SU-DHL-6 (cell line): ENCODE results near the gene BIN1.

Source experiments
- H2AFZ ChIP-seq: fragments of 200-600 bp; sonication (generic); 2 replicates; pipeline ENCODE4 v1.6.1; 2014; ENCODE audit warnings: low read depth, mild to moderate bottlenecking, moderate library complexity, mixed read lengths, antibody characterized with exemption, low read length; ENCODE audit not compliant: severe bottlenecking
- H3F3A ChIP-seq: fragments of 200-600 bp; shearing (Covaris generic); 2 replicates; pipeline ENCODE4 v1.6.0; 2016; ENCODE audit warnings: antibody characterized with exemption, mild to moderate bottlenecking; ENCODE audit not compliant: insufficient read depth
- H3K27ac ChIP-seq: fragments of 200-600 bp; sonication (generic); 2 replicates; pipeline ENCODE4 v1.5.1; 2016; ENCODE audit warnings: low read depth, mild to moderate bottlenecking, low read length, moderate library complexity, mixed read lengths
- H3K27me3 ChIP-seq: fragments of 200-600 bp; sonication (generic), shearing (Covaris generic); 2 replicates; pipeline ENCODE4 v1.6.0; 2014; ENCODE audit warnings: mild to moderate bottlenecking, low read length
- H3K36me3 ChIP-seq: fragments of 200-600 bp; sonication (generic); 2 replicates; pipeline ENCODE4 v1.6.1; 2014; ENCODE audit warnings: mild to moderate bottlenecking, low read length, mixed read lengths
- H3K4me2 ChIP-seq: fragments of 300-600, 200-600 bp; shearing (Covaris generic), sonication (generic); 2 replicates; pipeline ENCODE4 v1.6.0; 2014; ENCODE audit warnings: low read length, low read depth, mild to moderate bottlenecking; ENCODE audit not compliant: poor library complexity, severe bottlenecking
- H3K4me3 ChIP-seq: fragments of 200-600 bp; sonication (generic); 2 replicates; pipeline ENCODE4 v1.5.1; 2014; ENCODE audit warnings: antibody characterized with exemption, low read length, mild to moderate bottlenecking, mixed read lengths; ENCODE audit not compliant: insufficient read depth, poor library complexity, severe bottlenecking
- H3K79me2 ChIP-seq: fragments of 200-600 bp; sonication (generic); 2 replicates; pipeline ENCODE4 v1.6.1; 2014; ENCODE audit warnings: mild to moderate bottlenecking, low read length, moderate library complexity; ENCODE audit not compliant: insufficient read depth
- H3K9ac ChIP-seq: fragments of 200-600 bp; sonication (generic); 2 replicates; pipeline ENCODE4 v1.7.0; 2014; ENCODE audit warnings: mild to moderate bottlenecking, low read length
- H3K9me2 ChIP-seq: fragments of 200-600 bp; sonication (generic); replicated peaks from 2 replicates; pipeline ENCODE4 v1.6.1; 2014; ENCODE audit warnings: low read length; ENCODE audit not compliant: insufficient read depth
- H3K9me3 ChIP-seq: fragments of 200-600 bp; sonication (generic); 2 replicates; pipeline ENCODE4 v1.6.1; 2014; ENCODE audit warnings: low read length, mixed read lengths; ENCODE audit not compliant: insufficient read depth
- H4K20me1 ChIP-seq: fragments of 200-600 bp; sonication (generic); 2 replicates; pipeline ENCODE4 v1.6.1; 2014; ENCODE audit warnings: low read depth, mild to moderate bottlenecking, antibody characterized with exemption, low read length, moderate library complexity, mixed read lengths
- EZH2phosphoT487 ChIP-seq: fragments of 200-600 bp; sonication (generic), shearing (Covaris generic); conservative IDR thresholded peaks from 2 replicates; pipeline ENCODE4 v1.6.1; 2018; ENCODE audit warnings: mild to moderate bottlenecking, antibody characterized with exemption, low read length, moderate library complexity, mixed read lengths
- TF ChIP-seq, protein P1 (sequence below): fragments of 200-600 bp; sonication (generic); IDR thresholded peaks from one replicate; pipeline ENCODE4 v1.5.1; 2017; ENCODE audit warnings: antibody characterized with exemption, mild to moderate bottlenecking, low read length, moderate library complexity; ENCODE audit not compliant: insufficient read depth, poor library complexity, severe bottlenecking

BIN1 gene

DNA sequence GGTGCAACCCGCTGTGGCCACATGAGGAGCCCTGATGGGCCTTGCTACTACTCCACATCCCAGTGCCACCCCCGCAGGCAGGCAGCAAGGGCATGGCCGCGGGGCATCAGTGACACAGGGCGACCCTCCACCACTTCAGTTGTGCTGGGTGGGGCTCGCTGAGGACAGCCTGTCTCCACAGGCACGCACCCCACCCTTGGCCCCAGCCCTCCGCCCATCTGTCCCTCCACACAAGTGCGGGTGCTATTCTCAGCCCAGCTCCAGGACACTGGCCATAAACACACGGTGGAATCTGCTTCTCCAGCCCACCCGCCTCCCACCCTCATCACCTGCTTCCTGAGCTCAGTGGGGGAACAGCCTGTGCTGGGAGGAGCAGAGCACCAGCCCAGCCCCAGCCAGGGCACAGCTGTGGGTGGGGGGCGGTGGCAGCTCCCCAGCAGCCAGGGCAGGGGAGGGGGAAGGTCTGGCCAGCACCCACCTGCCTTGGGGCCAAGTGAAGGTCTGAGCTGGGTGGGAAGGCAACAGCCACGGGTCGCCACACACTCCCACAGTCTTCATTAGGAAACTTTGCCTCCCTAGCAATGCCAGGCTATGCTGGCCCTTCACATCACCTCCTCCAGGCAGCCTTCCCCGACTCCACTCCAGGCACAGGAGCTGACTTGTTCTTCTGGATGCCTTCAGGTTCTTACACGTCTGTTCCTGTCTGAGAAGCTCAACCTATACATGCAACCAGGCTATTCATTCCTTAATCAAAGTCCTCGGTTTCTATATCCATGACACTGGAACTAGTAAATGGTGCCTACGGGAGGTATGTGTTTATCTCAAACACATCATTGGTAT lies 16.5 kb downstream of the BIN1 start:
- H3K36me3 ChIP-seq: no peaks in the 10 kb centered on the region
- no peak for TF ChIP-seq EZH2phosphoT487
- TF ChIP-seq, protein P1, sequence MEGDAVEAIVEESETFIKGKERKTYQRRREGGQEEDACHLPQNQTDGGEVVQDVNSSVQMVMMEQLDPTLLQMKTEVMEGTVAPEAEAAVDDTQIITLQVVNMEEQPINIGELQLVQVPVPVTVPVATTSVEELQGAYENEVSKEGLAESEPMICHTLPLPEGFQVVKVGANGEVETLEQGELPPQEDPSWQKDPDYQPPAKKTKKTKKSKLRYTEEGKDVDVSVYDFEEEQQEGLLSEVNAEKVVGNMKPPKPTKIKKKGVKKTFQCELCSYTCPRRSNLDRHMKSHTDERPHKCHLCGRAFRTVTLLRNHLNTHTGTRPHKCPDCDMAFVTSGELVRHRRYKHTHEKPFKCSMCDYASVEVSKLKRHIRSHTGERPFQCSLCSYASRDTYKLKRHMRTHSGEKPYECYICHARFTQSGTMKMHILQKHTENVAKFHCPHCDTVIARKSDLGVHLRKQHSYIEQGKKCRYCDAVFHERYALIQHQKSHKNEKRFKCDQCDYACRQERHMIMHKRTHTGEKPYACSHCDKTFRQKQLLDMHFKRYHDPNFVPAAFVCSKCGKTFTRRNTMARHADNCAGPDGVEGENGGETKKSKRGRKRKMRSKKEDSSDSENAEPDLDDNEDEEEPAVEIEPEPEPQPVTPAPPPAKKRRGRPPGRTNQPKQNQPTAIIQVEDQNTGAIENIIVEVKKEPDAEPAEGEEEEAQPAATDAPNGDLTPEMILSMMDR: no peak
- H3K27me3 ChIP-seq: no peaks in the 10 kb centered on the region
- H2AFZ ChIP-seq: no peak overlapping the region
- H3K79me2 ChIP-seq: no peaks in the 10 kb centered on the region
- H3K9me3 ChIP-seq: no peaks in the 10 kb centered on the region
- H4K20me1 ChIP-seq: no peaks in the 10 kb centered on the region
- H3K4me3 ChIP-seq: no peak overlapping the region
- no peak overlapping the region for H3K27ac ChIP-seq
- H3F3A ChIP-seq: no peaks in the 10 kb centered on the region
- H3K4me2 ChIP-seq: no peak overlapping the region
- H3K9ac ChIP-seq: no peak overlapping the region
- no peaks in the 10 kb centered on the region for H3K9me2 ChIP-seq

DNA sequence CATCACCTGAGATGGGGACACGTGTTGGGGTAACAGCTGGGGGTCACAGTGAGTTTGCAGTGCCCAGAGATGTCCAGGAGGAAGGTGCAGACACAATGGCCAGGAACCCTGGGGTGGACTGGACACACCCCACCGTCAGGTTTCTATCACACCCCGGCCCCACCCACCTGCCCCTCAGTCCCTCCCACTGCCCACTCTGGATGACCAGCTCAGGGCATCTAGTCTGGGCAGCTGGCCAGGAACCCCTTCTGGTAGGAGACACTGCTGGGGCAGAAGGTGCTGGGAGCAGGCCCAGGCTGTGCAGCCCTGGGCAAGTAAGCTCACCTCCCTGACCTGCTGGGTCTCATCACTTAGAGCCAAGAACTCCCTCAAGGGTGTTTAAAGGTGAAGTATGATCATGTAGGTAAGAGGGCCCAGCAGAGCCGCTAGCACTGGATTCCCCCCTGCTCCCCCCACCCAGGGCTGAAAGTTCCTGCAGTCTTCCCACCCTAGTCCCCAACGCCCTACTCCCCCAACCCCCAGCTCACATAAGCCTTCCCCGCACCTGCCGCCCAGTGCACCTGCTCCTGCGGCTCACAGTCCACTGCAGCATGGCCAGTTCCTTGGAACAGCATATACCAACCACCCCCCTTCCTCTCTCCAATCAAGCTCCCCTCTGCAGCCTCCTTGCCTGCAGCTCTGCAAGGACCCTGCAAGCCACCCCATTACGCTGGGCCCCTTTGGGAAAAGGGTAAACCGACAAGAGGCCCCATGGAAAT lies 17.3 kb downstream of the BIN1 start:
- no peaks in the 10 kb centered on the region for H3K9me3 ChIP-seq
- H3K9me2 ChIP-seq: no peaks in the 10 kb centered on the region
- H3K27me3 ChIP-seq: no peaks in the 10 kb centered on the region
- TF ChIP-seq EZH2phosphoT487: no peak
- TF ChIP-seq, protein P1: no peak
- H3K4me3 ChIP-seq: no peak overlapping the region
- no peak overlapping the region for H3K4me2 ChIP-seq
- no peaks in the 10 kb centered on the region for H3K36me3 ChIP-seq
- no peak overlapping the region for H3K27ac ChIP-seq
- H4K20me1 ChIP-seq: no peaks in the 10 kb centered on the region
- no peak overlapping the region for H3K9ac ChIP-seq
- no peak overlapping the region for H2AFZ ChIP-seq
- H3K79me2 ChIP-seq: no peaks in the 10 kb centered on the region
- H3F3A ChIP-seq: no peaks in the 10 kb centered on the region

DNA sequence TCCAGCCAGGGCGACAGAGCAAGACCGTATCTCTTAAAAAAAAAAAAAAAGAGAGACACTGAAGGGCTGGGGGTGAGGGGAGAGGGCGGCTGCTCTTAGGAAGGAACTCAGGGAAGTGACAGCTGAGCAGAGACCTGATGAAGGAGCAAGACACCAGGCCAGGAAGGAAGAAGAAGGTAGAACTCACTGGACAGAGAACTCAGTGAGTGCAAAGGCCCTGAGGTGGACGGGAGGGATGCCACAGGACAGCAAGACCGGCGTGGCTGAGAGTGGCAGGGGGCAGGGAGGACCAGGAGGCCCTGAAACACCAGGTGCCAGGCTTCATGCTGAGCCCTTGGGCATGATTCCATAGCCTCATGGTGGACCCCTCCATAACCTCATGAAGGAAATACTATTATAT lies 18.2 kb downstream of the BIN1 start:
- no peaks in the 10 kb centered on the region for H3K36me3 ChIP-seq

More for the DNA sequence above, 18.2 kb downstream of the BIN1 start:
- no peak overlapping the region for H2AFZ ChIP-seq
- no peak overlapping the region for H3K27ac ChIP-seq
- H4K20me1 ChIP-seq: no peaks in the 10 kb centered on the region
- TF ChIP-seq EZH2phosphoT487: no peak
- TF ChIP-seq, protein P1: no peak
- H3K27me3 ChIP-seq: no peaks in the 10 kb centered on the region
- H3K79me2 ChIP-seq: no peaks in the 10 kb centered on the region
- no peak overlapping the region for H3K9ac ChIP-seq
- H3K4me3 ChIP-seq: no peak overlapping the region
- H3F3A ChIP-seq: no peaks in the 10 kb centered on the region
- H3K4me2 ChIP-seq: no peak overlapping the region
- no peaks in the 10 kb centered on the region for H3K9me2 ChIP-seq
- H3K9me3 ChIP-seq: no peaks in the 10 kb centered on the region
